GM20000 (cell line): Measurements from ENCODE around the gene MOB3A.

ENCODE experiments used
- DNase-seq: peaks from one replicate; pipeline ENCODE4 v3.0.0; 2012; ENCODE audit warnings: low spot score
- TF ChIP-seq, protein P1 (sequence below): IDR thresholded peaks from 2 replicates; pipeline ENCODE4 v1.5.1; 2012; ENCODE audit warnings: mild to moderate bottlenecking, control low read depth; ENCODE audit errors: extremely low read depth, missing control alignments

MOB3A gene

DNA sequence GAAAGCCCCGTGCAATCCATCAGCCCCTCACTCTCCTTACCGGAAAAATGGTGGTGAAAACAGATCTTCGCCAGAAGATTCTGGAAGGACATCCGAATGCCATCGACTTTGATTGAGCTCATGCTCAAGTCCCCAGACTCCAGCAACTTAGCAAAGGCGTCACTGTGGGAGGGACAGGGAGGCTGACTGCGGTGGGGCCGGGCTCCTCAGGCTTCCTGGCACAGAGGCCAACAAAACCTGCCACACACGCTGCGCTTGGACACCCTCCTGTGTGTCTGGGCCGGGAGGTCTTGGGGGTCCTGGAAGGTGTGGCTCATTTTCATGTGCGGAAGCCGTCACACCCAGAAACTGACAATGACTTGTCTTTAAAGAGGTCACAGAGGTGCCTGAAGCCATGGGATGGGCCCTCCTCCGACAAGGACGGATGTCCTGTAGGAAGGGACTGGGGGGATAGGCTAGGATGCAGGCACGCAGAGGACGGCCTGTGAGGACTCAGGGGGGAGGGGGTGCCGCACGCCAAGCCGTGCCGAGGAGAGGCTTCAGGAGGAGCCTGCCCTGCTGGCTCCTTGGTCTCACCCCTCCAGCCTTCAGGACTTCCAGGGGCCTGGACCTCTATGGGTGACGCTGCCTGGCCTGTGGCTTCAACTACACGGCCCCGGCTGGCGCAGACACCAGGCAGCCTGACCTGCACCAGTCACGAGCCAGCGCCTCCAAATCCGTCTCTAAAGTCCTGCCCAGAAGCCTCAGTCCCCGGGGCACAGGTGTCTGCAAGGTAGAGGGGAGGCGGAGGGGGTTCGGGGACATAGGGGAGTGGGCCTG lies 13.1 kb upstream of the MOB3A start:
- DNase-seq, result no peak
- TF ChIP-seq, protein P1, sequence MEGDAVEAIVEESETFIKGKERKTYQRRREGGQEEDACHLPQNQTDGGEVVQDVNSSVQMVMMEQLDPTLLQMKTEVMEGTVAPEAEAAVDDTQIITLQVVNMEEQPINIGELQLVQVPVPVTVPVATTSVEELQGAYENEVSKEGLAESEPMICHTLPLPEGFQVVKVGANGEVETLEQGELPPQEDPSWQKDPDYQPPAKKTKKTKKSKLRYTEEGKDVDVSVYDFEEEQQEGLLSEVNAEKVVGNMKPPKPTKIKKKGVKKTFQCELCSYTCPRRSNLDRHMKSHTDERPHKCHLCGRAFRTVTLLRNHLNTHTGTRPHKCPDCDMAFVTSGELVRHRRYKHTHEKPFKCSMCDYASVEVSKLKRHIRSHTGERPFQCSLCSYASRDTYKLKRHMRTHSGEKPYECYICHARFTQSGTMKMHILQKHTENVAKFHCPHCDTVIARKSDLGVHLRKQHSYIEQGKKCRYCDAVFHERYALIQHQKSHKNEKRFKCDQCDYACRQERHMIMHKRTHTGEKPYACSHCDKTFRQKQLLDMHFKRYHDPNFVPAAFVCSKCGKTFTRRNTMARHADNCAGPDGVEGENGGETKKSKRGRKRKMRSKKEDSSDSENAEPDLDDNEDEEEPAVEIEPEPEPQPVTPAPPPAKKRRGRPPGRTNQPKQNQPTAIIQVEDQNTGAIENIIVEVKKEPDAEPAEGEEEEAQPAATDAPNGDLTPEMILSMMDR, result no peak

GRCh38 chr19:2108251-2109016 lies 12.3 kb upstream of the MOB3A start:
- no peak for DNase-seq
- TF ChIP-seq, protein P1, result no peak

GRCh38 chr19:2103045-2103707 lies 7.0 kb upstream of the MOB3A start:
- TF ChIP-seq, protein P1, result no peak
- no peak for DNase-seq

GRCh38 chr19:2101417-2102335 lies 5.5 kb upstream of the MOB3A start:
- no peak for DNase-seq
- TF ChIP-seq, protein P1, result no peak

DNA sequence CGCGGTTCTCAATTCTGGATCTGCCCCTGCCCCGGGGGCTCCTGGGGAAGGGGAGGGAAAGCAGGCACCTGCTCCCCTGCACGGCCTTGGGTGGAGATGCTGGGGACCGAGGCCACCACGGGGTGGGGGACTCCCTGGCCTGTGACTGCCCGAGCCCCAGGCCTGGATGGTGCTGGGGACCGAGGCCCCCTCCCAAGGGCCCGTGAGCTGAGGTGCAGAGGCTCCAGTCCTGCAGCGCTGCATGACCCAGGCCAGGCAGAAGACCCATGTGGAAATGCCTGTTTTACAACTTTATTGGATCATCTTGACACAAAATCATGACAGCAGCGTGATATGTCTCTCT lies 4.6 kb upstream of the MOB3A start:
- no peak for DNase-seq
- TF ChIP-seq, protein P1, result no peak

- TF ChIP-seq, protein P1, result no peak
- DNase-seq, result no peak
Measured at GRCh38 chr19:2099937-2100718, 4.0 kb upstream of the MOB3A start.
